ENCODE results near the gene HOXD3.

GRCh38 chr2:176111309-176111663 is 45.8 kb upstream of the HOXD3 start:
- TF ChIP-seq ETV6 (CRISPR knock-in tag; IDR thresholded peaks at IDR 0.05) = no peak
- TF ChIP-seq GABPB1 (CRISPR knock-in tag; IDR thresholded peaks at IDR 0.05) = peak; percentile 26; the same call in 1 of the 2 replicates

Data from WTC11 (cell line).